CD4-positive, alpha-beta T cell treated with Interferon gamma for 1 hour (primary cell): ENCODE results near the gene OR9Q1.
"Not testable (repeated sequence)": the region's sequence is repeated elsewhere in the genome, so short reads cannot be mapped to it uniquely, and the experiment has no call there.

Source experiments
- DNase-seq: peaks from one replicate; pipeline ENCODE4 v3.0.0-alpha.2; 2020

The OR9Q1 gene

DNA sequence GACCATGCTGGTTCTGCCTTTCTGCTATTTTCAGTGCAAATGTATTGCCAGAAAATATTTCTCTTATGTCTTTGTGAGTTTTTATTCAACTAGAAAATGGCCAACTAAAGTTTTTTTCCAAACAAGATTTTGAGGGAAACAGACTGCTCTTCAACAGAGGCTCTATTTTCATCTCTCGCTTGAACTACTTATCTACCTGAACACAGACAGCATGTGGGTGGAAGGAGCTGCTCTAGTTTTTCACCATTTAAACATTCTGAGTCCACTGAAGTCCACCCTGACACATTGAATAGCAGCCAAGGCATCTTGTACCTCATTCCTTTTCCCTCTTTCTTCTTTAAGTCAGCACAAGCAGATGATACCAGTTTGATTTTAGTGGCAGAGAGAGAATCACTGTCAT, 111.5 kb downstream of the OR9Q1 start:
- DNase-seq = no peak

- DNase-seq = no peak
These were observed 119.1 kb downstream of the OR9Q1 start for GRCh38 chr11:58142761-58143160.

GRCh38 chr11:58152781-58153180, 129.1 kb downstream of the OR9Q1 start:
- no peak for DNase-seq

DNA sequence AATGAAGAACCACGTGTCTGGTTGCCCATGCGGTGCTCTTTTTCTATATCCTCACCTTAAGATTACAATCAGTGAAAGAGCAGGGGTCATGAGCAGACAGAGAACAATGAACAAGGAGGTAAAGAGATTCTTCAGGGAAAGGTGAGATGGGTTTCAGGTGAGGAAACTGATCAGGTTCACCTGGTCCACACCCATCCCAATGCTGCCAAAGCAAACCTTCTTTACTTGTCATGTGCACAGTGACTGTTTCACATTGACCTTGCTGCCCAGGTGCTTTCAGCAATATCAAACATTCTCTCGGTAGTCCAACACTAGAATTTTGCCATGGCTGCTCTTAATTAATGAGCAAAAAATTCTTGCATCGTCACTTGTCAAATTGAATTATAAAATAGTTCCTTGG, 140.7 kb downstream of the OR9Q1 start:
- DNase-seq = no peak

- DNase-seq = no peak
These were observed 141.3 kb downstream of the OR9Q1 start for GRCh38 chr11:58164990-58165389.

GRCh38 chr11:58165504-58166106, 141.9 kb downstream of the OR9Q1 start:
- DNase-seq = no peak

DNA sequence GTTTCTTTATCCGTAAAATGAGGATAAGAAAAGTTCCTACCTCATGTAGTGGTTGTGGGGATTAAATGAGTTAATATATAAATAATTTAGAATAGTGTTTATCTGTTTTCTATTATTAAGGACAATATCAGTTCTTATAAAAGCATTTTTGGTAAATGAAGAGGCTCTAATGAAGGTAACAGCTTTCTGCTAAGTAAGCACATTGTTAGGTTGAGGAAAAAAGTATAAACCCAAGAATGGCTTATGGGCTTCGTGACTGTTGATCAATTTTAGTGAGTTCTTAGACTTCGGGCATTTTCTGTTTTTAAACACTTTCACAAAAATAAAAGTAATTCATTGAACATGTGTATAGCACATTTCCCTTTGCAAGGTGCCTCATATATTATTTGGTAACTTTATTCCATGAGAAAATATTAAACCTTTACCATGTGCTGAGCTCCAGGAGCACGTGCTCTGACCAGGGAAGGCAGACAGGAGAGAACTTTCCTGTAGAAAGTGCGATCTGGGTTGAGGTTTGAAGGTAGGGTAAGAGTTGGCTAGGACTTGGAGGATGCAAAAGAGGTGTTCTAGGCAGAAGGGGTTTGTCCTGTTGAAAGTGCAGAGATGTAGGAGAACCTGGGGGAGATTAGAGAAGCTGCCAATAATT, 153.9 kb downstream of the OR9Q1 start:
- no peak for DNase-seq

DNA sequence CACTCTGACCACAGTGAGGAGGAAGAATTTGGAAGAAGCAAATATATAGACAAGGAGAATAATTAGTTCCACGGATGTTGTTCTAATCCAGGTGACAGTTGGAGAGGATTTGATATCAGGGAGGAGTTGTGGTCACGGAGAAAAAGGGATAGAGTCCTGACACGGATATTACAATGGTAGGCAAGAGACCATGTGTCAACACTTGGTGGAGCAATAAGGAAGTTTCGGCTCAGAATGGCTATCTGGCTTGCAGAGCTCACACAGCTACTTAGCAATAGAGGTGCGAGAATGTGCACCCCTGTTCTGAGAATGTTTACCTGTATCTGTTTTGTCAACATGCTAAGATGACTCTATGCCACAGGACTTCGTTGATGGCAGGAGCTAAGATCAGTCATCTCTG, 154.8 kb downstream of the OR9Q1 start:
- no peak for DNase-seq

- no peak for DNase-seq
These were observed 156.0 kb downstream of the OR9Q1 start for GRCh38 chr11:58179648-58180047.

DNA sequence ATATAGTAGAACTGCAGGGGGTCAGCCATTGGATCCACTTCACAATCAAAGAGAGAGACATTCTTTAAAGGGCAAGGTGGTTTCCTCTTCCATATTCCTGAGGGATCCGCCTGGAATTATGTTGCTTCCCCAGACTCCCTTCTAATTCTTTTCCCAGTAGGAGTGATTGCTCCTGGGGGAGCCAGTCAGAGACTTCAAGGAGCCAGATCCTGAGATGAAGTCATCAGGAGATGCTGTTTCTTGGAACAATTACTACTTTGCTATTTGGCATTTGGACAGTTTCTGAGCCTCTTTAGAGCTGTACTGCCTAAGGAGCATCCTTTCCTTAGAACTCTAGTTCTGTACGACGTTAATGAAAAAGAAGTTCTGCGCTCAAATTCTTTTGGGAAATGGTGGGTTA, 163.3 kb downstream of the OR9Q1 start:
- DNase-seq = no peak

DNA sequence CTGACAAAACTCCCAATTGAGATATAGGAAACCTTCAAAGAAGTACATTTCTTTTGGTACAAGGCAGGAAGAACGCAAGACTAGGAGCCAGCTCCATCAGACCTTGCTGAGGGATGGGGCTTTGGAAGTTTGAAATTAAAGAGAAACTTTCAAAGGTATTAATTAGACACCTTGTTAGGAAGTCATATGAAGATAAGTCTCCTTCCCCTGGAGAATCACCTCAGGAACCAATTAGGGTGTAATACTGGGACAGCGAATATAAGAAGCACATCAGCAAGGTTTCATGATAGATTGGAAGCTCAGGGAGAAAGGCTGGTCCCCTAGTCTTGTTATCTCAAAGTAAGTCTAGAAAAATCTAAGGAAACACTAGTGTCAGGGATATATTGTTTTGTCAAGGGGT, 165.1 kb downstream of the OR9Q1 start, which contains the start of gene OR9Q2:
OR9Q2 (plus strand) TSS at position 301 of the 400 bp plus-strand sequence. CDS start 1,421 bp downstream, outside the sequence.
- no peak for DNase-seq

GRCh38 chr11:58192229-58192628, 168.5 kb downstream of the OR9Q1 start:
- no peak for DNase-seq

GRCh38 chr11:58193391-58193790, 169.7 kb downstream of the OR9Q1 start:
- DNase-seq = no peak

- DNase-seq = no peak
These were observed 172.3 kb downstream of the OR9Q1 start for GRCh38 chr11:58195939-58196338.

DNA sequence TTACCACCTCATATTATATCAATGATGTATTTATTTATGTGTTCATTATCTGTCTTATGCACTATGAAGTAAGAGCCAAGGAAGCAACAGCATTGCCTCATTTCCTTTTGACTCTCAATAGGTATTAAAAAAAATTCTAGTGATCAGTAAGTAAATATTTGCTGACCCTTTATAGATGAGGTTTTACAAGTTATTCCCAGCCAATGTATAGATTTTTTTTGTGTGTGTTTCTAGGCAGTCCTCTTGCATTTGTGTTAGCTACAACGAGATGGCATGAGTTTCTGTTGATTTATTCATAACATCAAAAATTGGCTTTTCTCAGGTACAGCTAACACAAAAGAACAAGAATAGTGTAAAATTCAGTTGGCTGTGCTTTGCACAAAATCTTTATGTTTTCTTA, 175.6 kb downstream of the OR9Q1 start:
- DNase-seq = no peak

GRCh38 chr11:58204042-58204441, 180.4 kb downstream of the OR9Q1 start, which contains the start of gene OR1S2:
Gene OR1S2, minus strand, starts transcription at chr11:58204142. Its CDS starts 0 bp downstream, at chr11:58204142.
- no peak for DNase-seq

DNA sequence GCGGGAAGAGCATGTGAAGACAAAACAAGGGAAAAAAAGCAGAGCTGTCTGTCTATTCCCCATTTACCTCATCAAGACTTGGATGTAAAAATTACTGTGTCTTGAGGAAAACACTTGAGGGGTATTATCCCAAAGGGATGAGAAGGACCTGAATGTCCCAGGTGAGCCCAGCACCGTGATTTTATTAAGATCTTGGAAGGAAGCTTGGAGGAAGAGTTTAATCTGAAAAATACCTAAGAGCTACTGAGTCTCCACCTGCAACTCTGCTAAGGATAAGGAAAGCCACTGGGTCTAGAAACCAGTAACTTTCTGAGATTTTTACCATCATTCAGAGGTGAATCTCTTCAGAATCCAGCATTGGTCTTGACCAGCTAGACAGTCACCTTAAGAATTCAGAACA, 188.7 kb downstream of the OR9Q1 start, which contains the start of gene OR1S1:
OR1S1 (plus strand) TSS at position 301 of the 400 bp plus-strand sequence.
- not testable (repeated sequence) for DNase-seq

GRCh38 chr11:58216476-58216875, 192.8 kb downstream of the OR9Q1 start:
- no peak for DNase-seq

- no peak for DNase-seq
These were observed 199.0 kb downstream of the OR9Q1 start for GRCh38 chr11:58222721-58223120.

- DNase-seq = no peak
These were observed 204.4 kb downstream of the OR9Q1 start for GRCh38 chr11:58227956-58228615.
